ENCODE data around the gene EPB41L4B.

EPB41L4B gene

DNA sequence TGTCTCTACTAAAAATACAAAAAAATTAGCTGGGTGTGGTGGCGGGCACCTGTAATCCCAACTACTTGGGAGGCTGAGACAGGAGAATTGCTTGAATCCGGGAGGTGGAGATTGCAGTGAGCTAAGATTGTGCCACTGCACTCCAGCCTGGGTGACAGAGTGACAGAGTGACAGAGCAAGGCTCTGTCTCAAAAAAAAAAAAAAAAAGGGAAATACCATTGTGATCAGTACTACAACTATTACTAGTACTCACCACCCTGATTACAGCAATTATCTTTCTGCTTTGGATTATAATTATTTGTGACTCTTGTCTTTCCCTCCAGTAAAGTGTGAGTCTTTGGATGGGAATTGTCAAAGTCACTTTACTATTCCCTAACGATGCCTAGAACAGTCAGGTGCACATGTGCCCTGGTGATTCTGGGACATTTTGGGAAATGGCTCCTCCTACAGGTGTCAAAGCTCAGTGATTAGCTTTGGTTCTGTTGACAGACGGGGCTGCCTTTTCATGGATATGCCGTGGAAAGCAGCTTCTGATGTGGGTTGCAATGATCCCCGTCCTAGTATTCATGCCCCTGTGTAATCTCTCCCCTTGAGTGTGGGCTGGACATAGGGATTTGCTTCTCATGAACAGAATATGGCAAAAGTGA is 122.0 kb downstream of the EPB41L4B start:
- DNase-seq (ENCODE audit: low read depth), result no peak

DNA sequence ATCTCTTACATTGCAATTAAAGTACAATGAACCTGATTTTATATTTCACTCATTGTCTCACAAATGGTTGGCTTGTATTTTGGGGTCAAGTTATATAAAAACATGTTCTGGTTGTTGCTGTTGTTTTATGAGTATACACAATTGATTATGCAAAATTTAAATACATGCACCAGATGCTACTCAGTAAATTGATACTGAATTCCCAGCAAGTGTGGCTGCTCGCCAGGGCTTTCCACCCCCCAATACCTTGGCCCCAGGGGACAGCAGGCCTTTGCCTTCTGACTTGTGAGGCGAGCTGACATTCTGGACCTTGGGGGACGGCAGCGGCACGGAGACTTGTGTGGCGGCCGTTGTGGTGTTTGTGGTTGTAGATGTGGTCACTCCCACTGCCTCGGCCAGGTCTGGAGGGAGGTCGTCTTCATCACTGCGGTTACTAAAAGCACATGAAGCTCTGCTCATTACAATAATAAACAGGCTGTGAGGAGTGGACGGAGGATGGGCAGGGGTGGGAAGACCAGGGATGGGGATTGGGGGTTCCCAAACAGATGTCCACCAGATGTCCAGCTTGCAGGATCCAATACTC is 126.8 kb downstream of the EPB41L4B start:
- no peak for DNase-seq (ENCODE audit: low read depth)

GRCh38 chr9:109192732-109193361 is 128.0 kb downstream of the EPB41L4B start:
- no peak for DNase-seq (ENCODE audit: low read depth)

DNA sequence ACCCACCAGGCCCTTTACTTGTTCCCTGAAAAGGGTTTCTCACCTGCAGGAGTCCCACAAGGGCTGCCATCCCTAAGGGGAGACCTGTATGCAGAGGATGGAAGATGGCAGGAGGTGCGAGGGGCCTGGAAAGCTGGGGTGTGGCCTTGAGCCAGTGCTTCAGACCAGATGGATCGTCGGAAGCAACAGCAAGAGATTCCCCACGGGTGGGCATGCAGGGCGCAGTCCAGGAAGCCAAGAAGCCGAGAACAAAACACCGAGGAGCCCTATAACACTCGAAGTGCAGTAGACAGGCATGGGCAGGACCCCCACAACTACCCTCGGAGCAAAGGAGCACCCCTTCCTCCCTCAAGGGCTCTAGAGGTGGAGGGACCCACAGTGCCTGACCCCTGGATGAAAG is 129.1 kb downstream of the EPB41L4B start:
- DNase-seq (ENCODE audit: low read depth), result no peak

GRCh38 chr9:109190151-109190550 is 130.7 kb downstream of the EPB41L4B start:
- no peak for DNase-seq (ENCODE audit: low read depth)

GRCh38 chr9:109186857-109187520 is 133.9 kb downstream of the EPB41L4B start:
- DNase-seq (ENCODE audit: low read depth), result no peak

- DNase-seq (ENCODE audit: low read depth), result no peak
Observed at GRCh38 chr9:109182940-109183798, 137.7 kb downstream of the EPB41L4B start.

GRCh38 chr9:109182550-109182939 is 138.3 kb downstream of the EPB41L4B start:
- DNase-seq (ENCODE audit: low read depth), result no peak

GRCh38 chr9:109181284-109181683 is 139.6 kb downstream of the EPB41L4B start:
- DNase-seq (ENCODE audit: low read depth), result no peak

- no peak for DNase-seq (ENCODE audit: low read depth)
Observed at GRCh38 chr9:109179801-109180523, 140.9 kb downstream of the EPB41L4B start.

GRCh38 chr9:109176963-109177362 is 143.9 kb downstream of the EPB41L4B start:
- DNase-seq (ENCODE audit: low read depth), result no peak

DNA sequence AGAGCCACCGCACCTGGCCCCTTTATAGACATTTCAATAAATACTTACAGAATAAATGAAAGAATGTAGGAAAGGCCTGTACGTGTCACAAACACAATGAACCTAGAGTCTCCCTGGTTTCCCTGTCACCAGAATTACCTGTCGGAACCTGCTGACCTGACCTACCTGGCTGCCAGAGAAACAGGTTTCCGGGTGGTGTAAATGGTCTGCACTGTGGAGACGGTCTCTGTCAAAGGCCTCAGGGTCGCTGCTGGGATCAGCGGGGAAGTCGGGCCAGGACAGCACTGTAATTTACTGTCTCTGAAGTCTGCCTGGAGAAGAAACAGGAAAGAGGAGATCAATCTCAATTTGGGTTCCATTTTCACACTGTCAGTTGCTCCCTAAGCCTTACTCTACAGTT is 144.5 kb downstream of the EPB41L4B start:
- no peak for DNase-seq (ENCODE audit: low read depth)

GRCh38 chr9:109172935-109173334 is 147.9 kb downstream of the EPB41L4B start:
- no peak for DNase-seq (ENCODE audit: low read depth)

DNA sequence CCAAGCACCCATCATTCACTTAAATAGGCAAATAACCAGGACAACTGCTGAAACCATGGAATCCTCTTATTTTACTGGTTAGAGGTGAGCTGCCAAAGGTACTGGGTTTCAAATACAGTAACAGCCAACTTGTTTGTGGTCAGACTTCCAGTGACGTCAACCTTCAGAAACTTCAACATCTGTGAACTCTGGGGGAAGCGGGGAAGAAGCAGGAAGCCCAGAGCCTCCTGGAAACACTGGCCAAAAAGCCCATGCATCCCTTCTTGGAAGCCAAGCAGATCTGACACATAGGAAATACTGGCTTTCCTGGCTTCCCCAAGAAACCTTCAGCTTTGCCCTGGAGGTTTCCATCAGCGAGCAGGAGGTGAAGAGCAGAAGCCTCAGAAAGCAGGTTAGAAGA is 148.9 kb downstream of the EPB41L4B start:
- DNase-seq (ENCODE audit: low read depth), result no peak

DNA sequence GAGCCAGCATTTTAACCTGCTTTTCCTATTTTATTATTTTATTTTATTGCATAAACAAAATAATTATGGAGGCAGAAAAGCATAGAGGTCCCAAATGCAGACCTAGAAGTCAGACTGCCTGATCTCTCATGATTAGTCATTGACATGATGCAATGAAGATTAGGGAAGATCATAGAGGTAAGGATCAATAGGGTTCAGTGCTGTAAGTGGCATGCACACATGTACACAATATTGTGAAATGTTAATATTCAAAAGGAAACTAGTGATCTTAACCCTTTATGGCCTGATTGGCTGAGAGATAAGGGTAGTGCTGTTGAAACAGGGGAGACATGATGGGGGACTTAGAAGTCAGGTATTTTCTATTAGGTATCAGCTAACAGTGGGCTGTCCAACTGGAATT is 152.7 kb downstream of the EPB41L4B start:
- DNase-seq (ENCODE audit: low read depth), result no peak

DNA sequence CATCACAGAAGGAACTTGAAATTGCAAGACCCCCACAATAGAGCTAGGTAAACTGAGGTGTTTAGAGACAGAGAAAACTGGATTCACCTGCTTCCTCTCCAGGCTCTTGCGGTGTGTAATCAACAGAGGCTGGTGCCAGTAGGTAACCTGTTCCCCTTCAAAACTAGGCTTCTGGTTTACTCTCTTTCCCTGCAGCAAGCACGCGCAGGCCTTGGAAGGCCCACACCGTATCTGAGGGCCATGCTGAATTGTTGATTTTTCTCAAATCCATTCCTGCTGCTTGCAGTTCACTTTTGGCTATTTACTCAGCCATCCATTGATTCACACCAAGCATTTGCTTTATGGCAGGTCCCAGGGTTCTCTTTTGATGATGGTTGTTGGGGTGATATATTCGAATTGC is 153.1 kb downstream of the EPB41L4B start:
- no peak for DNase-seq (ENCODE audit: low read depth)

DNA sequence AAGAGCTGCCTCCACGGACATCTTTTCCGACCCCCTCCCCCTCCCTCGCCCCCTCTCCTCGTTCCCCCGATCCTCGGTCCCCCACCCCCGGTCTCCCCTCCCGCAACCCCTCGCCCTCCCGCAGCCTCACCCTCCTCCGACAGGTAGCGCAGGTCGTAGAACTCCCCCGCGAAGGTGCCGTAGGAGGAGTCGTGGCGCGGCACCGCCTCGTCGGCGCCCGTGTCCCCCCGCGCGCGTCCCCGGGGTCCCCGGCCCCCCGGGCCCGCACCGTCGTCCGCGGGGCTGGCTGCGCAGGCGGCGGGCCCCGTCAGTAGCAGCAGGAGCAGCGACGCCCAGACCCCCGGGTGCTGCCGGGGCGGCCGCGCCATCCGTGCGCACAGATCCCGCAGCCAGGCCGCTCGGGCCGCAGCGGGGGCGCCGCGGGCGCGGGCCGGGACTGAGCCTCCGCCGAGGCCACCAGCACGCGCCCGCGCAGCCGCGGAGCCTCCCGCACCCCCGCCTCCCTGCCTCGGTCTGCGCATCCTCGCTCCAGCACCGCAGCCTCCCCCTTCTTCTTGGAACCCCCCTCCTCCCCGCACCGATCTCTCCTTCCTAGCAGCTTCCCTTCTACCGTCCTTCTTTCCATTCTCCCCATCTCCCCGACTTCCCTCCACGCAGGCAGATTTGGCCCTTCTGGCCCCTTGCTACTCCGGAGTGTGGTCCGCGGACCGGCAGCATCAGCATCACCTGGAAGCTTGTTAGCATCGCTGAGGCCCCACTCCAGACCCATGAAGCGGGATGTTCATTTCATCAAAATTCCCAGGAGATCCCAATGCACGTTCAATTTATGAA is 153.9 kb downstream of the EPB41L4B start, which contains the start of gene FRRS1L:
FRRS1L (minus strand) TSS at position 479 of the 831 bp plus-strand sequence; CDS start at position 368, 111 bp downstream.
- DNase-seq (ENCODE audit: low read depth), result no peak

DNA sequence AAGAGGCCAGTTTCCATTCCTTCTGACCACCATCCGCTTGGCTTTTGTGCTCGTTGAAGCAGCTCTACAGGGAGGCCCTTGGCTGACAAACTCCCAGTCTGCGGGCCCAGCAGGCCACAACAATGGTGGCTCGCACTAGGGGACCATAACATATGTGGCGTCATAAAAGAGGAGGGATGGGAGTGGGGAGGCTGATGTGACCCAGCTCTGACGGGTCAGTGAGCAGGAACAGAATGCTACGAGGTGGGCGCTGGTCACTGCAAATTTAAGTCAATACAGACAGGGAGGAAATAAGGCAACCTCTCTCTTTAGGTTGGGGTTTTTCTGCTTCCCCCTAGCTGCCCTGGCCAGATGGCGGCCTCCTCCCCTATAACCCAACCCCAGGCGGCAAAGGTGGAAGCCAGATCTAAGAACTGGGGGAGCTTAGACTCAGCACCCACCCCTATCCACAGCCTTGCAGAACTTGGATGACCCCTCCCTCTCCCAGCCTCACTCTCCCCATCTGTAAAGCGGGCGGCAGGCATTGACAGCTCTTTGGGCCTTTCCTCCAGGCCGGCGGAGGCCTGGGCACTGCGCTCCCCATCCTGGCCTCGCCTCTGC is 154.6 kb downstream of the EPB41L4B start:
- DNase-seq (ENCODE audit: low read depth), result no peak

- DNase-seq (ENCODE audit: low read depth), result no peak
Observed at GRCh38 chr9:109164042-109164441, 156.8 kb downstream of the EPB41L4B start.

GRCh38 chr9:109163194-109163593 is 157.7 kb downstream of the EPB41L4B start:
- DNase-seq (ENCODE audit: low read depth), result no peak

Measured in stimulated activated CD8-positive, alpha-beta memory T cell treated with anti-CD3 and anti-CD28 coated beads, Interleukin-4, amount 100 ng/mL, for 24 hours (primary cell).